HG02981 (cell line): ENCODE results near the gene SLCO3A1.

ENCODE experiments used
- ATAC-seq: cut with Tn5 transposase; IDR thresholded peaks from one replicate; pipeline ENCODE4 v1.9.1; 2021; ENCODE audit warnings: mild to moderate bottlenecking, moderate library complexity; ENCODE audit not compliant: unreplicated experiment

SLCO3A1 gene

GRCh38 chr15:92025706-92026270 lies 172.3 kb downstream of the SLCO3A1 start:
- ATAC-seq, result no peak

GRCh38 chr15:92028389-92028724 lies 174.8 kb downstream of the SLCO3A1 start:
- no peak for ATAC-seq

GRCh38 chr15:92029767-92030166 lies 176.3 kb downstream of the SLCO3A1 start:
- no peak for ATAC-seq

GRCh38 chr15:92033314-92033713 lies 179.8 kb downstream of the SLCO3A1 start:
- ATAC-seq, result no peak

DNA sequence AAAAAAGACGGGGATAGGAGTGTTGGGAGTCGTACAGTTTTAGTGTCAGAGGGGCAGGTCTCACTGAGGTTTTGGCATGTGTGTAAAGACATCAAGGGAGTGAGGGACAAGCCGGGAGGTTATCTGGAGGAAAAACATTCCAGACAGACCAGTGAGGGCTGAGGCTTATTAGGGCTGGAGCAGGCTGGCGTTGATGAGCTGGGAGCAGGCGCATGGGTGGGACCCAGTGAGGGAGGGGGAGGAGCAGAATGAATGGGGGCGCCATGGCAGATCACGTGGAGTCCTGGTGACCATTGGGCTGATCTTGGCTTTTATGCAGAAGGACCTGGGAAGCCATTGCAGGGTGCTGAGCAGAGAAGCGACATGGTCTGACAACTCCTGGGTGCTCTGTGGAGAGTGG lies 180.2 kb downstream of the SLCO3A1 start:
- no peak for ATAC-seq

DNA sequence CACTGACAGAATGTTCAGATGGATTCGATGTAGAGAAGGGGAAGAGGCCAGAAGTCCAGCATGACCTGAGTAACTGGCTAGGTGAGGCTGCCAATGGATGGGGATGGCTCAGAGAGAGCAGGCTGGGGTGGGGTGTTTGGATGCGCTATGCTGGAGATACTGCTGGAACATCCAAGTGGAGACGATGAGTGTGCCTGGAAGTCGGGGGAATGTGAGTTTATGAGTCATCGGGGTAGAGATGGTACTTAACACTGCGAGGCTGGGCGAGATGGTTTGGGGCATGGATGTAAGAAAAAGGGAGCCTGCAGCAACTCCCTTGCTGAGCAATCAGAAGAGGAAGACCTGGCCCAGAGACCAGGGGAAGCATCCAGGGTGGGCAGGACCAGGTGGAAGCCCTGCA lies 180.7 kb downstream of the SLCO3A1 start:
- ATAC-seq, result no peak

GRCh38 chr15:92035551-92035950 lies 182.0 kb downstream of the SLCO3A1 start:
- no peak for ATAC-seq

DNA sequence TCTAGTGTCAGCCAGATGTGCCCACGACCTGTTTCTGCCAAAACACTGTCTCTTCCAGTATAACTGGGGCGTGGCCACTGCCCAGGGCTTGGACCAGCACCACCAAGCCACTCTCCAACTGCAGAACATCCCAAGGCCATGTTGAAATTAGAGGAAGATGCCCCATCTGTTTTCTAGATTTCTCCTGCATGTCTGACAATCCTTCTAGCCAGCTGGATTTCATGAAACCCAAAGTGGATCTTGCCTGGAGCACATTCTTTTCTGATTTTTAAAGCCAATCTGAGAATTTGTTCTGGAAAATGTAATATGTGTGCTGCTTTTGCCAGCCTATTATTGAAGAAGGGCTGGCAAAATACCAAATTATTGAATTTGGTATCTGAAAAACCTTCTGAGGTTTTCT lies 182.5 kb downstream of the SLCO3A1 start:
- no peak for ATAC-seq

GRCh38 chr15:92037491-92037890 lies 184.0 kb downstream of the SLCO3A1 start:
- ATAC-seq, result no peak

GRCh38 chr15:92040350-92040749 lies 186.8 kb downstream of the SLCO3A1 start:
- ATAC-seq, result no peak

DNA sequence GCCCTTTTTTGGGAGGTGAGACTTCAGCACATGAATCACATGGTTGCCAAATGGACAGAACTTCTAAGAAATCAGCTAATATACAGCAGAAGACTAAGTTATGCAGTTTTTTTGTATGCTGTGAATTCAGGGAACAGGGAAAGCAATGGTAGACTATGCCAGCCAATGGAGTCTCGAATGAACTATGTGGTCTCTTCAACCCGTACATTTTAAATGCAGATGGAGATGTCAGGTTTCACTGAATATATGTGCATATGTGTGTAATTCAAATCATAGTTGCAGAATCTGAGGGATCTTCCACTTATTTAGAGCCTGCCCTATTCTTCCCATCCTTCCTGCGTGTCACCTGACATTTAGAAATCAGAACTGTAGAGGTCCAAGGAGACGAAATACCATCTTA lies 187.9 kb downstream of the SLCO3A1 start:
- no peak for ATAC-seq

DNA sequence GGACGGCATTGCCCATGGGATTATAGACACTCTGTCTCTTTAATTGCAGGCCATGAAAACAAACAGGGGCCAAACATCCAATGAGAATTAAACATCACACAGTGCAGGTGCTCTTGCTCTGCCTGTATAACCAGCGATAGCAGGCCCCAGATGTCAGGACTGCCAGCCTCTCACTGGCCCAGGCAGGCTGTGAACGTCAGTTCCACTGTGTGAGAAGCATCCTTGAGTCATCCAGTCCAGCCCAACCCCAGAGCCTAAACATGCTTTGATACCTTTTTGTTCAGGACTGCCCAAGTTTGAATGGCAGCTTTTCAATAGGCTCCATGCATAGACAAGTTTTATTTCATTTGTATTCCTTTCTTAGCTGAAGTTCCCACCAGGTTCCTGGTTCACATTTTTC lies 189.8 kb downstream of the SLCO3A1 start:
- ATAC-seq, result no peak

DNA sequence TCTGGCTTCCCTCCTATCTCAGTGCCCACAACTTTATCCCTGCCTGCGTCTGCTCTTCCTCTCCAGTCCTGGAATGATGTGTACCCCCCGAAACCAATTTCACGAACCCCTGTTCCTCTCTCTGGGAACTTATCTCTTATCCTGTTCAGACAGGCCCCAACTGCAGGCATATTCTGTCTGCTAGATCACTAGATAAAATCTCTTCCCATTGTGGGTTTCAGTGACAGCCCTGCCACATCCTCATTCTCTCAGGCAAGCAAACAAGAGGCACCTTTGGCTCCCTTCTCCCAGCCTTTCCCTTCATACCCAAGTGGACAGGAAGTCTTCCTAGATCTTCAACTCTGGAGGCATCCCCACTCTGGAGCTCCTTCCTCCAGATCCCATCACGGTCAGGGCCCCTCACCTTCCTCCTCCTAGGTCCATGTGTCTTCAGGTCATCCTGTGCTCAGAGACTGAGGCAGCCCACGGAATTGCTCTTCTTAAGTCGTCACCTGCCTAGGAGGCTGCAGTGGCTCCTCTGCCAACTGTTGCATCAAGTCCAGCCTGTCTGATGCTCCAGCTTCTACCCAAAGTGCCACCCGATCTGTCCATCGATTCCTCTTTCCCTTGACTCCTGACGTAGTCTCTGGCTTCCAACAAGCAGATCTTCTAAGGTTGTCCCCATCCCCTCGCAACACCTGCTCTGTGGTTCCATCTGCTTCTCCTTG lies 190.8 kb downstream of the SLCO3A1 start:
- no peak for ATAC-seq

DNA sequence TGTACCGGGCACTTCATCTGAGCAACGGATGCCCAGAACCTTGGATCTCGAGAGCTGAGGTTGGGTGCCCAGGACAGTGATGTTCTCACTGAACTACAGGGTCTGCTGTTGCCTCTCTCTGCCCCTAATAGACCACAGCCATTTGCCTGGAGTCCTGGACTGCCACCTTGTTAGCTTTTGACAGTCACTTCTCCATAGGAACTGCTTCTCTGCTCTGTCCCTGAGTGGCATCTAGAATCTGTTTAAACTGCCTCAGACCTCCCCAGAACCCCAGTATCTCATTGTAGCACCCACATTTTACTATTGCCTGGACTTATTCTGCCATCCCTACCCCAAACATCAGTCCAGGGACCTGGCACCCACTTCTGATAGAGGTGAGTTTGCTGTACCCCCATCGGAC lies 194.4 kb downstream of the SLCO3A1 start:
- no peak for ATAC-seq

DNA sequence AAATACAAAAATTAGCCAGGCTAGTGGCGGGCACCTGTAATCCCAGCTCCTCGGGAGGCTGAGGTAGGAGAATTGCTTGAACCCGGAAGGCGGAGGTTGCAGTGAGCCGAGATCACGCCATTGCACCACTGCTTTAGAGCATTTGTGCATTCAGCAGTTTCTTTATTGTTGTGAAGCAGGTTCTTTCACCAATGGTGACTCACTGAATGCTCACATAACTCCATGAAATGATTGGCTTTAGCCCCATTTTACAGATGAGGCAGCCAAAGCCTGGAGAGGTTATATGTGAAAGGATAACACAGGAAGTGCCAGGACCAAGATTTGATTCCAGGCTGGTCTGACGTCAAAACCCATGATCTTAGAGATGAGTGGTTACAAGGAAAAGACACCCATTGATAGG lies 195.2 kb downstream of the SLCO3A1 start:
- no peak for ATAC-seq

- no peak for ATAC-seq
Observed at GRCh38 chr15:92049290-92049989, 195.9 kb downstream of the SLCO3A1 start.

DNA sequence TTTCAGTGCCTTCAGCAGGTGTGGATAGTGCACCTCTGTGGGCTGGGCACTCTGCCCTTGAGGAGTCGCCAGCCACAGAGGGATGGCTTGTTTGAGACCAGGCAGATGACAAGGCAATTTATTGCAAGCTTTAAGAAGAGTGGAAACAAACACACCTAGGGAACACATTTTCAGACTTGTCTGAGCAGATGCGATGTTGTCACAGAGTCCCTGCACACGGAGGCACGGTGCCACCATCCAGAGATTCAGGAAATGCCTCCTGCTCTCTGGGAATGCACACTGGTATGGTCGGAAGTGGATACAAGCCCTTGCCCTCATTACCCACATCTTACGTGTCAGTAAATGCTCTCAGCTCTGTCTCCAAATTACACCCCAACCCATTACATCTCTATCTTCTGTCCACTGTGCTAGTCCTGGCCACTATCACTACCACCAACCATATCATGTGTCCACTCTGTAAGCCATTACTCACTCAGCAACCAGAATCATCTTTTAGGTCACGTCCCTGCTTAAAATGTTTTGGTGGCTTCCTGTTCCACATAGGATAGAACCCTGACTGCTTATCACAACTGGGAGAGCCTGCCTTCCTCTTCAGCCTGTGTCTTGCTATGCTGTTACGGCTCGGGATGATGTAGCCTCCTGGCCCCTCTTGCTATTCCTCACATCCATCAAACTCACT lies 196.9 kb downstream of the SLCO3A1 start:
- no peak for ATAC-seq

GRCh38 chr15:92051716-92052115 lies 198.2 kb downstream of the SLCO3A1 start:
- no peak for ATAC-seq

DNA sequence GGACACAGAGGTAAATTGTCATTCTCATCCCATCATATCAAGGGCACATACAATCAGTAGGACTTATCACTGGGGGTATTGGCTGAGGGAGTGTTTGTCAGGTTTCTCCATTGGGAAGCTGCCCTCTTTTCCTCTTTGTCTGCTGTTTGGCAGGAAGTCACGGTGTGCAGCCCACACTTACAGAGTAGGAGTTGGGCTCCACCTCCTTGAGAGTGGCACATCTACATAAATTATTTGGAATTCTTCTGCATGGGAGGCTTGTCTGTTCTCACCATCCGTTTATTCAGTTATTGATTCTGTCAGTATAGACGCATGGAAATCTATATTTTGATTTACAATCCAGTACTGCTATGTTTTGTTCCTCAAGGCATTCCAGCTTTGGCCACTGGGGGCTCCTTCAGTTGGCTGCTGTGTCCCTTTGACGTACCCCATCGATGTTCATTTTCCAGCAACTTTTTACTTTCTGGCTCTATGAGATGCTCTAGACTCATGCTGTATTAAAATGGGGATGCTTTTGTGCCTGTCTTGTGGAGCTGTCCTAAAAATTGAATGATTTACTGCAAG lies 200.3 kb downstream of the SLCO3A1 start:
- no peak for ATAC-seq

DNA sequence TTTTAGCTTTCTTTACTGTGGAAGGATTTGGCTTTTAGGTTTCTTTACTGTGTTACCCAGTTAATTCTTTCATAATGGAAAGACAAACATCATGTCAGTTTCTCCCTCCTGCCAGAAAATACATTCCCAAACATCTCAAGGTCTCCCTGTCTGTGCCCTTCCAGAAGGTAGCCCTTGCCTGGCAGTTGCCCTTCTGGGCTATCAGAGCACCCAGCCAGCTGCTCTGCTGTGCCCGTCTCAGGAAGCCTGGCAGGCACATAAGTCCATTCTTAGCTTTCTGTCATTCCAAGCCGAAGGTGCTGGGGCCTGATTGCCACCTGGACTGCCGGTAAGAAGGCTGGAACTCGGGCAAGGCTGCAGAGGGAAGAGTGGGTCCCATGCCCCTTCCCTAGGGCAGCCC lies 203.4 kb downstream of the SLCO3A1 start:
- ATAC-seq, result no peak
